HG03139 (cell line): ENCODE measurements around the gene MMS22L.

ENCODE experiments used
- ATAC-seq: cut with Tn5 transposase; IDR thresholded peaks from one replicate; pipeline ENCODE4 v1.9.1; 2021; ENCODE audit not compliant: unreplicated experiment

Gene MMS22L

DNA sequence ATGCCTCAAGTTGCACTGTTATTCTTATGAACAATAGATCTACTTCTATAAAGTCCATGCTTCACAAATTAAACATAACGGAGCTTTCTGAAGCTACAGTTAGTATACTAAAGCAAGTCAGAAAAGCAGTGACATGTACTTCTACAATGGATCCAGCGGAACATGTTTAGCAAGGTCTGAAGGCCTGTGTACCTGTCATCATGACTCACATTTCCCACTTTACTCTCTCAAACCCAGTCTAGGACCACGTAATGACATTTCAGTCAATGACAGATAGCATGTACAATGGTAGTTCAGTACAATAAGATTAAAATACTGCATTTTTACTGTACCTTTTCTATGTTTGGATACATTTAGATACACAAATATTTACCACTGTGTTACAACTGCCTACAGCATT, 132.1 kb downstream of the MMS22L start:
- no peak for ATAC-seq

DNA sequence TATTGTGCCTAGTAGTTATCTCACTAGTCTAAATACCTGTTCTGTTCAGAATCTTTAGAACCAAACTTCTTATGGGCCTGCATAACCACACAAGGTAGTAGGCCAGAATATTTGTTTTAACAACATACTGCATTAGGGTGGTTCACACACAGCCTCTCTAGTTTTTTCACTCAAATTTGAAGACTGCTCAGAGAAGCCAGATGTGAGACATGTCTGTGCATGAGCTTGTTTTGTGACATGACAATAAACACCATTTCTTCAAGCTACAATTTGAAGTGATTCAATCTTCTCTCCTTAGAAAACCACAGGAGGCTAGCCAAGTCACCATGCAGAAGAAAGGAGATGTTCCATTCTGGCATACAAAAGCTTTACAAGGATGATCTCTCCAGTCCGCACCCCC, 135.6 kb downstream of the MMS22L start:
- no peak for ATAC-seq

GRCh38 chr6:97145691-97146090, 137.3 kb downstream of the MMS22L start:
- no peak for ATAC-seq

DNA sequence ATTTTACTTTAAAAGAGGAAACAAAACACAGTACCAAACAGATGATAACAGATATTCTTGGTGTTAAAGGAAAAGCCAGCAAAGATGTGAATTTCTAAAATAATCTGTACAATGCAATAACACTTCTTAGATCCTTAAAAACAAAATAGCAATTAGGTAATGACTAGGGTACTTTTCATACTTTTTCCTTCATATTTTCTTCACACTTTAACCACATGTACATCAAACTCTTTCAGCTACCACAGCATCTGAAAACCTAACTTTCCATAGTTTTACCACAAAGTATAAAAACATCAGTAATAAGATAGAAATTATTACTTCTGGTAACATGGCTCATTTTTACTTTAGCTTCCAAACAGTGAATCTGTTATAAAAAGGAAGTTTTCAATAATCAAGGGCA, 141.3 kb downstream of the MMS22L start:
- no peak for ATAC-seq

GRCh38 chr6:97138581-97138980, 144.4 kb downstream of the MMS22L start:
- ATAC-seq, result no peak

DNA sequence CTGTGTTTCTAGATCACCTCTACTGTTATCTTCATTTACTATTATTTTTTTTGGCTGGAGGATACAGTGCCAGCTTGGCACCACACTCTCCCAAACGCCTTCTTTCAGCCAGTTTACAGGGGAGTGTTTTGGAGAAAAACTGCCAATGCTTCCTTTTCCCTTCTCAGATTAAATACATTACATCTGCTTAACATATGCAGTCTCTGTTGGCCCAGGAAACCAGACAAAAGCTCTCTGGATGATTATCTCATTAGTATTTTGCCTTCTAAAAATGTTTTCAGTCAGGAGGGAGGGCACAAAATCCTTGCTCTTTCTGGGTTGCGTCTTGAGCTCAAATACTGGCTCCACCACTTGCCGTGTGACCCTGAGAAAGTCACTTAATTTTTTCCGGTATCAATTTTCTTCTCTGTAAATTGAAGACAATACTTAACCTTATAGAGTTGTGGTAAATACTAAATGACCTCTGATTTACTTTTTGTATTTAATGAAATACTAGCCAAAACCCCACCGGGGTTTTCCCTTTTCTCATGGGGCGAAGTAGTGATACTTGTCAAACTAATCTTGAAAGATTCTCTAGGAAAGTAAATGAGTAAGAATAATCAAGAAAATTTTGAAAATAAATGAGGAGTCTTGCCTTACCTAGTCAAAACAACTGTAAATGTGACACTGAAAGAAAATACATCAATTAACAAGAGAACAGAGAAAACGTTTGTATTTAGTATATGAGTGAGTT, 146.2 kb downstream of the MMS22L start:
- ATAC-seq, result no peak

GRCh38 chr6:97133067-97133466, 149.9 kb downstream of the MMS22L start:
- no peak for ATAC-seq

GRCh38 chr6:97129106-97129505, 153.9 kb downstream of the MMS22L start:
- ATAC-seq, result no peak

GRCh38 chr6:97128507-97128906, 154.5 kb downstream of the MMS22L start:
- ATAC-seq, result no peak

DNA sequence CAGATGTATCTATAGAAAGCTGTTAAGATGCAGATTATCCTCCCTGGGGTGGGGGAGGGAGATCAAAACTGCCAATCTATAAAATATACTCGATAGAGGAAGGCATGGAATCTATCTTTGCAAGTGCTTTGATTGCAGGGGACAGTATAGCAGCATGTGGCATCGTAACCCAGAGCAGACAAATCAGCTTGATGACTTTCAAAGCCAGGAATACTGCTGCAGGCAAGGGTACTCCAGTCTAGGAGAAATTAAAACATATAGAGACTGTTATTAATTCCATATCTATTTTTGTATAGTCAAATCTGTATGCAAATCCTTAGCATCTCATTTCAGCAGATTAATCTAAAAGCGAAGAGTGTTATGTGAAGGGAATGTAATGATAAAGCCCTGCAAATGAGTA, 159.4 kb downstream of the MMS22L start:
- no peak for ATAC-seq

GRCh38 chr6:97123112-97123511, 159.9 kb downstream of the MMS22L start:
- no peak for ATAC-seq

DNA sequence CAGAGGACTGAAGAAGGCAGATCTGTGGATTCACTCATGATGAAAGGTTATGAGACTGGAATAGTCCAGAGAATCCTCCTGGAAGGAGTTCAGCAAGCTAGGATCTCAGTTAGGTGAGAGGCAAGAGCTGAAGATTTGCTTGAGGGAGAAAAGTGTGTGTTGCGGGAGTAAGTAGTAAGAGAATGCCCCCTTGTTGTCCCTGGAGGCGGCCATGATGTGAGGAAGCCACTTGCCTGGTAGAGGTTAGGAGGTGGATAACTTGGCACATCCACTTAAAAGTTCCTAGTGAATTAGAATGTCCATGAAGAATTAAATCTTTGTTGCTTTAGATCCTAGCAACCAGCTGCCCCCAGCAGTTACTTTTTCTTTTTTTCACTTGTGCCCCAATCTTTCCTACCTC, 162.5 kb downstream of the MMS22L start:
- no peak for ATAC-seq

GRCh38 chr6:97114645-97115044, 168.4 kb downstream of the MMS22L start:
- no peak for ATAC-seq

GRCh38 chr6:97113170-97113569, 169.8 kb downstream of the MMS22L start:
- ATAC-seq, result no peak

DNA sequence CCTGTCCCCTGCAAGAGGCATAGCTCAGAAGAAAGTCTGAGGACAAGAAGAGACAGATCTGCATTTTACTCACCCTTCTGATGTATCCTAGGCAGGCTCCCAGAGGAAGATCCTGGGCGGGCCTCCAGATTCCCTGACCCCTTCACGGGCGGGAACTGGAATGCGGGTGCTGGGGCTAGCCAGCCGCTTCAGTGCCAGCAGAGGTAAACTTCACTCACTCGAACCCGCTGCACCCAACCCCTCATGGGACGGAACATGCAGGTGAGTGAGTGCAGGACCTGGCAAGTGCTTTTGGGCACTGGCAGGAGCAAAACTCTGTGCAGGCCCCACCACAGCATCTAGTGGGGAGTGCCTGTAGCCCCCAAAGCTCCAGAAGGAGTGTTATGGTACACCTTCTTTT, 171.8 kb downstream of the MMS22L start:
- ATAC-seq, result no peak

GRCh38 chr6:97110626-97111025, 172.4 kb downstream of the MMS22L start:
- no peak for ATAC-seq

- no peak for ATAC-seq
Measured at GRCh38 chr6:97110149-97110548, 172.9 kb downstream of the MMS22L start.

DNA sequence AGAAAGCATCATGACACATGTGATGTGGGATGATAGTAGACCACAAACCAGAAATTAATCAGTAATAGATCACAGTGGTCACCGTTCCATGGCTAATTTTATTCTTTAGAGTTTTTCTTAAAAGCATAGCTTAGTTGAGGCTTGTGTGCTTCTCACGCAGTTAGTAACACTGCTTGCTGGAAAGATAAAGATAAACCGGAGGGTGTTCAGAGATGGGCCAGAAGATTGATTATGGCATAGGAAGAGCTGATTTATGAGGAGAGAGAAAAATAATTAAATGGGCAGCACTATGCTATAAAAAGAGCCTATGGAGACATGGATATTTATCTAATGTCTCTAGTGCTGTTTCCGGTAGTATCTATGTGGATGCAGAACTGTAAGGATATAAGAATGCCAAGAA, 173.6 kb downstream of the MMS22L start:
- no peak for ATAC-seq

DNA sequence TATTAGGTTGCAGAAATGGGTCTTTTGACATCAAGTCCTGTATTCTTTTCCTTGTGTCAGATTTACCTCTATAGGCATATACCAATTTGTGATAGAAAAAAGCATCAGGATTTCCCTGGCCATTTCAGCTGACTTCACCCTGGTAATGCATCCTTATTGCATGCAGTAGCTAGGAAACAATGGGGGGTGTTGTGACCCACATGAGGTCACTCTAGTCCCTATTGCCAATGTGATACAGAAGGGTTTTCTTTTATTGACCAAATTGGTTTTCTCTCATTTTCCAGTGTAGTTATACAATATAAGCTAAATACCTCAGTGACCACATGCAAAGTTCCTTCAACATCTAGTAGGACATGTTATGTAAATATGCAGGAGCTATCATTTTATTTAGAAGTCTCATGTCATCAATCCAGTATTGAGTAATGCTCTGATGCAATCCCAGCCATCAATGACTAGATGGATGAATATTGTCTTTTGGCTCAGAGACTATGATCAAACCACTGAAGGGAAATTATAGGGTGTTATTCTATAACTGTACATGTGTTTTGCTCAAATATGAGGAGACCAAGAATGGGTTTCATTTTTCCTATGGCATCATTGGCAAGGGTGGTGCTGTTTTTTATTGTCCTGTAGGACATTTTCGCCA, 180.7 kb downstream of the MMS22L start:
- no peak for ATAC-seq

DNA sequence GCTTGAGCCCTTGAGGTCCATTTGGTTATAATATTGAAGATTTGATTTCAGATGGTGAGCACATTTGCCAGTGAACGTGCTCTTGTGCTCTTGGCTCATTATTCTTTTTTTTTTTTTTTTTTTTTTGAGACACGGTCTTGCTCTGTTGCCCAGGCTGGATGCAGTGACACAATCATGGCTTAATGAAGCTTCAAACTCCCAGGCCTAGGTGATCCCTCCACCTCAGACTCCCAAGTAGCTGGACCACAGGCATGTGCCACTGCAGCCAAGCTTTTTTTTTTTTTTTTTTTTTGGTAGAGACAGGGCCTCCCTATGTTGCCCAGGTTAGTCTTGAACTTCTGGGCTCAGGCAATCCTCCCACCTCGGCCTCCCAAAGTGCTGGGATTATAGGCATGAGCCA, 182.3 kb downstream of the MMS22L start:
- no peak for ATAC-seq

DNA sequence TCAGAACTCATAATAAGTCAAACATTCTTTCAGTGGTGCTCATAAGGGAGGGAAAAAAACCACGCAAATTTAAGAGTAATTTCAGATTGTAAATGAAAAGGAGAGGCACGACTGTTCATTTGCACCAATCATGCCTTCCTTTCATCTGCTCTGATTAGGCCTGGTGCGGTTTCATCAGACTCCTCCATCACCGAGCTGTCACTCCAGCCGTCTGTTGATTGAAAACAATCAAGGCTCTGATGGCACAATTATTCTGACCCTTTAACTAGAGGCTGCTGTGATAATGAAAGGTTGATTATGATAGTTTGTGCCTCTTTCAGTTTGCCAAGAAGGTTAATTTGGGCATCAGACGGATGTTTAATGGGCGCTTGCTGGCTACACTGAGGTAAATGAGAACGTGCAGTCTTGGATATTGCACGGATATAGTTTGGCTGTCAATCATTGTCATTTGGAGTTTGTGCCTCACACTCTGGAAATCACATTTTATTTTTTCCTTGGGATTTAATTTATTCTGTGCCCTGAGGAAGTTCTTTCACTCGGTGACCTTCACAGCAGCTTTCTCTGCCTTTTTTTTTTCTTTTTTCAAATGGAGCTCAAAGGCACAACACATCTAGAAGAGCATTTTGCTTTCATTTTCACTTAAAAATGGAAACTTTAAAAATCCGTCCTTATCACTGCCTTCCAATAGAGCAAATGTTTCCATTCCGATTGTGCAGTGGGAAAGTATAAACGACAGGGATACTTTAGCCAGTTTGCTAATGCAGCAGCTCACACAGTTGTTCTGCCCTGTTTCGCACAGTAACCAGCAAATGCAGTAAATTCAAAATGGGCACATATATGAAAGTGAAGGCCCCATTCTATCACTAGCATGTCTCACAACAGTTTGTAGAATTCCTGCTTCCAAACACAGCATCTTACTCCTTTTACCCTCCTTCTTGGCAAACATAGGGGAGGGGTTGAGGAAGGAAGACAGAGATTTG, 185.7 kb downstream of the MMS22L start:
- ATAC-seq, result no peak
